HG03520 (cell line): Measurements from ENCODE around the gene NIT1.

ENCODE experiments used
- ATAC-seq: cut with Tn5 transposase; IDR thresholded peaks from one replicate; pipeline ENCODE4 v1.9.1; 2021; ENCODE audit warnings: mild to moderate bottlenecking, moderate library complexity; ENCODE audit not compliant: unreplicated experiment

NIT1 gene

DNA sequence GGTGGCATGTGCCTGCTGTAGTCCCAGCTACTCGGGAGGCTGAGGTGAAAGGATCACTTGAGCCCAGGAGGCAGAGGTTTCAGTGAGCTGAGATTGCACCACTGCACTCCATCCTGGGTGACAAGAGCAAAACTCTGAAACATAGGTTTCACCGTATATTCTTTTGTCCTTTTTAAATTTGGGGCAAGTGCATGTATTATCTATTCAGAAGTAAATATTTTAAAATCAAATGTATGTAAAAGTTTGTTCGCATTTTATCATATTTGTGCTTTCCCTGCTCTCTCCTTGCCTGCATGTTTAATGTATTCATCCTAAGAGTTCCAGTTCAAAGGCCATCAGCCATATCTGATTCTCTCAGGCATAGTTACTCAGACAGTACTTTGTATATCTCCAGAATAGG, 27.9 kb downstream of the NIT1 start:
- ATAC-seq = no peak

DNA sequence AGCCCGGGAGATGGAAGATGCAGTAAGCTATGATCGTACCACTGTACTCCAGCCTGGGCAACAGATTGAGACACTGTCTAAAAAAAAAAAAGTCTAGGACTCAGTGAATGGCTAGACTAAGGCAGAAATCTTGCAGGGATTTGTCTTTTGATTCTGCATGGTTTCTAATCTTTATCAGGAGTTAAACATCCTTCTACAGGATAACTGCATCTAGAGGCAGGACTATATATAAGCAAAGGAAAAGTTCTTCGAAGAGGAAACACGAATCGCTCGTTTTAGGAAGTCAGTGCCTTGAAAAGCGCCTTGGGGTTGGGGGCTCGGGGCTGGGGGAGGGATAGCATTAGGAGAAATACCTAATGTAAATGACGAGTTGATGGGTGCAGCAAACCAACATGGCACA, 35.3 kb downstream of the NIT1 start:
- ATAC-seq = no peak

DNA sequence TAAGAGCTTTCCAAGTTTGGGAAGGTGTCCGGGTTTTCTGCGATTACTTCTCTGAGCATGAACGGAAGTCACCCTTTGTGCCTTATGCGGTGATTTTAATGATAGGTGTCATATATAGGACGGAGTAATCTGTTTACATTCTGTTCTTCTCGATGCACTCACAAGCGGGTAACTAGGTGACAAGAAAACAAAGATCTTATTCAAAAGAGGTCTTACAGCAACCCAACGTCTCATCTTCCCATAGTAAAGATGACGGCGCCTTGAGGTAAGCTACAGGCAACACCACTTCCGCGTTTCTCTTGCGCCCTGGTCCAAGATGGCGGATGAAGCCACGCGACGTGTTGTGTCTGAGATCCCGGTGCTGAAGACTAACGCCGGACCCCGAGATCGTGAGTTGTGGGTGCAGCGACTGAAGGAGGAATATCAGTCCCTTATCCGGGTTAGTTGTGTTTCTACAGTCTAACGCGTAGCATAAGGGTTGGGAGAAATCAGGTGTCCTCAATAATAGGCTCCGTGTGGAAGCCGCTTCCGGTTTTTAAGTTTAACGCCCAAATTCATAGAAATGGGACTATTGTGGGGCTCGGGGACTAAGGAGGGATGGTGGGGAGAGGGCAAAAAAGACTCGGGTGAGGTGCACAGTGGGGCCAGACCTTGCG, 35.9 kb downstream of the NIT1 start, which contains the start of gene UFC1:
TSS of gene UFC1 (plus strand) at position 297 of the 656 bp plus-strand sequence. CDS start at position 317, 20 bp downstream.
- ATAC-seq = peak; percentile 78

DNA sequence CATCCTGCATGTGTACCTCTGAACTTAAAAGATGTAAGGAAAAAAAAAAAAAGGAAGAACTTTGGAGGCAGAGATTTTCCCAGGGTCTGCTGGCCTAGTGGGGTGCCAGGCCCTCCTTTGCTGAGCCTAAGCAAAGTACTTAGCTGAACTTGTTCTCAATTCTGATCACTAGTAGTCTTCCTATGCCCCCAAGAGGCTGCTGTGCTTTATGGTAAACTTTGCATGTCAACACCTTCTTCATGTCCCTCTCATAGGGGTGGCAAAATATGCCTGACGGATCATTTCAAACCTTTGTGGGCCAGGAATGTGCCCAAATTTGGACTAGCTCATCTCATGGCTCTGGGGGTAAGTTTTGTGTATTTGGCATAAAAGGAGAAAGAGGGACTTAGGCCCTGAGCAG, 40.0 kb downstream of the NIT1 start:
- no peak for ATAC-seq

DNA sequence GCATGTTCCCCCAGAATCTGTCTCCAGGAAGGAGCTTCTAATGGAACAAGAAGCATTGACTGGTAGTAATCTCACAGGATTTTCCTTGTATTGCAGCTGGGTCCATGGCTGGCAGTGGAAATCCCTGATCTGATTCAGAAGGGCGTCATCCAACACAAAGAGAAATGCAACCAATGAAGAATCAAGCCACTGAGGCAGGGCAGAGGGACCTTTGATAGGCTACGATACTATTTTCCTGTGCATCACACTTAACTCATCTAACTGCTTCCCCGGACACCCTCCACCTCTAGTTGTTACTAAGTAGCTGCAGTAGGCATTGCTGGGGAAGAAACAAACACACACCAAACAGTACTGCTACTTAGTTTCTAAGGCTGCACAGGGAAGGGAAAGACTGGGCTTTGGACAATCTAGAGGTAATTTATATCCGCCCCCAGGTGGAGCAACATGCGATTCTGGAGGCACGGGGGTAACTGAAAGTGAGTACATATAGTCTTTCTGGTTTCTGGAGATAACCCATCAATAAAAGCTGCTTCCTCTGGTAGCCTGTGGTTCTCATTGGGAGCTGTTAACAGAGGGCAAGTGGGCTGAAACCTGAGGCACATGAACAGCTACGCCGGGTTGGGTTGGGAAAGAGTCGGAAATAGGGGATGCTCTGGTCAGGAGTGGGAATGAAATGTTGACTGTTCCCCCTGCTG, 40.6 kb downstream of the NIT1 start:
- no peak for ATAC-seq

DNA sequence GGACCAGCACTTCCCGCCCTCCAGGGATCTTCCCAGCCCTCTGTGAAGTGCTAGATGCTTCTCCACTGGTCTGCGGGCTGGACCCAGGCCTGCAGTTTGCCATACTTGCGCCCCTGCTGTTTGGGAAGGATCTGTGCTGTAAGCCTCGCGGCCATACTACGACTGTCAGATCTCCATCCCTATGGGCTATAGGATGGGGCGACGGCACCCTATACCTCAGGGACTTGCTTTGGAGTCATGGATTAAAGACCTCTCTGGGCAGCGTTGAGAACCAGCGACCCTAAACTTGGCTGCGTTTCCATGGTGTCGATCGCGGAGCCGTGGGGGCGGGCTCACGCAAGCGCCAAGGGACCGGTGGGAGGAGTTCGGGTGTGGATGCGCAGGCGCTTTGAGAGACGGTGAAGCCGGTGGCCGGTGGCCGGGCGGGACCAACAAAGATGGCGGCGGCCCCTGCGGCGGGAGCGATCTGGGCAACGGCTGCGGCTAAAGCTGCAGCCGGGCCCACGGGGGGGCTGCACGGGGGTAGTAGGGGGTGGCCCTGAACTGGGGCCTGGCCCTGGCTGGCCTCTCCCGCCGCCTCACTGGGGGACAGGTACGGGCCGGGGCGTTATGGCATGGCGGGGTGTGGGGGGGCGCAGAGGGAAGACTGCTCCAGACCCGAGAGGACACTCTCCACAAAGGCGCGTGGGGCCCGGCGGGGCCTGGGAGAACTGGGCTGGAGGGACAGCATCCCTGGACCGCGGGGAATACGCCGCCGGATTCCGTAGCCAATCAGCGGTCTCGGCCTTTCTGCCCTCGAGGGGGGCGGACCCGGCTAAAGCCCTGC, 41.4 kb downstream of the NIT1 start, which contains the start of gene USP21:
TSS of gene USP21 (plus strand) at position 414 of the 826 bp plus-strand sequence. CDS start 1,141 bp downstream, outside the sequence.
- peak; percentile 72 for ATAC-seq

DNA sequence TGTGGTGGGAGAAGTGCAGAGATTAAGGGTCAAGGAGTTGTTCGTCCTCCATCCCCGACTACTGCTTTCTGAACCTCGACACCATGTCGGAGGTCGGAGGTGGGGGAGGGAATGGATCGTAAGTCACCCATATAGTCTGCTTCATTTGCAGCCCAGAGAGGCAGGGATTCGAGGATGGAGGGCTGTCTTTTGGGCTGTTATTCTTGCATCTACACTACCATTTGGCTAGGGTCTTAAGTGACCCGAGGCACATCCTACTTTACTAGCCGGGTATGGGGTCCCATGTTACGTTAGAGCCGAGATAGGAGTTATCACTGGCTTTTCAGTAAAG, 42.0 kb downstream of the NIT1 start:
- ATAC-seq = no peak

DNA sequence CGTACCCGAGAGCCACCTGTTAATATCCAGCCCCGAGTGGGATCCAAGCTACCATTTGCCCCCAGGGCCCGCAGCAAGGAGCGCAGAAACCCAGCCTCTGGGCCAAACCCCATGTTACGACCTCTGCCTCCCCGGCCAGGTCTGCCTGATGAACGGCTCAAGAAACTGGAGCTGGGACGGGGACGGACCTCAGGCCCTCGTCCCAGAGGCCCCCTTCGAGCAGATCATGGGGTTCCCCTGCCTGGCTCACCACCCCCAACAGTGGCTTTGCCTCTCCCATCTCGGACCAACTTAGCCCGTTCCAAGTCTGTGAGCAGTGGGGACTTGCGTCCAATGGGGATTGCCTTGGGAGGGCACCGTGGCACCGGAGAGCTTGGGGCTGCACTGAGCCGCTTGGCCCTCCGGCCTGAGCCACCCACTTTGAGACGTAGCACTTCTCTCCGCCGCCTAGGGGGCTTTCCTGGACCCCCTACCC, 42.8 kb downstream of the NIT1 start:
- ATAC-seq = no peak

DNA sequence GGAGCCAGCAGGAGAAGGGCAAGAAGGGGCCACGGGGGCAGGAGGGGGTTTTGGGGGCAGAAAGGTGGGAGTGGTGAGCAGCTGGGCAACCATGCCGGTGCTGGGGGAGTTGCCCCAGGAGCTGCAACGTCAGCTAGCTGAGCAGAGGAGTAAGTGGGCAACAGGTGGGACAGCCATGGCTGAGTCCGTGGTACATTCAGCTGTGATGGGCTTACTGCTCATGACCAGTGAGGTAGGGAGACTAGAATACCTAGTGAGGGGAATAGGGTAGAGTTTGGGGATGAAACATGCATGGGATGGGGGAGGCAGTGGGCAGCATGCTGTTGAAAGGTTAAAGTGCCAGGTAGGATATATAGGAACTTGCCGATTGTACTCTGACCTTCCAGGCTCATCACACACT, 43.7 kb downstream of the NIT1 start:
- no peak for ATAC-seq

DNA sequence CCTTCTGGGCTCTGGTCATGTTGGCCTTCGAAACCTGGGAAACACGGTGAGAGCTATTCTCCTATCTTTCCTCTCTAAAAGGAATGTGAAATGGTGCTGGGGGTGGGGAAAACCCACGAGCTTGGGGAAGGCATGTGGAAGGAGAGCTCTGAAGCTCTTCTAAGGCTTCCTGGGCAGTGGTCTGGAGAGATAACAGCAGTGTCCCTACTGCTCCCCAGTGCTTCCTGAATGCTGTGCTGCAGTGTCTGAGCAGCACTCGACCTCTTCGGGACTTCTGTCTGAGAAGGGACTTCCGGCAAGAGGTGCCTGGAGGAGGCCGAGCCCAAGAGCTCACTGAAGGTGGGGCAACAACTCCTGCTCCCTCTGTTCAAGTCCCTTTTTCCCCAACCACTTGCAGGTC, 44.1 kb downstream of the NIT1 start:
- no peak for ATAC-seq

DNA sequence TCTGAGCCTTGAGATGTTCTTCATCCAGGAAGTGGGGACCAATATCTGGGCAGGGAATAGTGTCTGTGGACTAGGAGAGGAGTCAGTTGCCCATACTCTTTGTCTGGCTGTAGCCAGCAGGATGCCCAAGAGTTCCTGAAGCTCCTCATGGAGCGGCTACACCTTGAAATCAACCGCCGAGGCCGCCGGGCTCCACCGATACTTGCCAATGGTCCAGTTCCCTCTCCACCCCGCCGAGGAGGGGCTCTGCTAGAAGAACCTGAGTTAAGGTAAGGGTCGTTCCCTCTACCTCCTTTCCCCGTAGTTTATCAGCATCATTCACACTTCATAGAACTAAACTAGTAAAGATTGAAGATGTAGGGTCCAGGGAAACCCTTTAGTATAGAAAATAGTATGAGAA, 44.9 kb downstream of the NIT1 start:
- ATAC-seq = no peak

DNA sequence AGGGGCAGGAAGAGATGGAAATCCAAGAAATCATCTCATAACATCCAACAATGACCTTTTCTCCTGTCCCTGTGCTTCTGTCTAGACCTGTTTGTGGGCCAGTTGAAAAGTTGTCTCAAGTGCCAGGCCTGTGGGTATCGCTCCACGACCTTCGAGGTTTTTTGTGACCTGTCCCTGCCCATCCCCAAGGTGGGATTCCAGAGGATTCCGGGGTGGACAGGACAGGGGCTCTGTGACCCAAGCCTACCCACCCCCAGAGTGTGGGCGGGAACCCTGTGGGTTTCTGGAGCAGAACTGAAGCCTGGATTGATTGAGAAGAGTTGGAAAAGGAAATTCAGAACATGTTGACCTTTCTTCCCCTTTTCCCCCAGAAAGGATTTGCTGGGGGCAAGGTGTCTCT, 45.9 kb downstream of the NIT1 start:
- ATAC-seq = no peak

DNA sequence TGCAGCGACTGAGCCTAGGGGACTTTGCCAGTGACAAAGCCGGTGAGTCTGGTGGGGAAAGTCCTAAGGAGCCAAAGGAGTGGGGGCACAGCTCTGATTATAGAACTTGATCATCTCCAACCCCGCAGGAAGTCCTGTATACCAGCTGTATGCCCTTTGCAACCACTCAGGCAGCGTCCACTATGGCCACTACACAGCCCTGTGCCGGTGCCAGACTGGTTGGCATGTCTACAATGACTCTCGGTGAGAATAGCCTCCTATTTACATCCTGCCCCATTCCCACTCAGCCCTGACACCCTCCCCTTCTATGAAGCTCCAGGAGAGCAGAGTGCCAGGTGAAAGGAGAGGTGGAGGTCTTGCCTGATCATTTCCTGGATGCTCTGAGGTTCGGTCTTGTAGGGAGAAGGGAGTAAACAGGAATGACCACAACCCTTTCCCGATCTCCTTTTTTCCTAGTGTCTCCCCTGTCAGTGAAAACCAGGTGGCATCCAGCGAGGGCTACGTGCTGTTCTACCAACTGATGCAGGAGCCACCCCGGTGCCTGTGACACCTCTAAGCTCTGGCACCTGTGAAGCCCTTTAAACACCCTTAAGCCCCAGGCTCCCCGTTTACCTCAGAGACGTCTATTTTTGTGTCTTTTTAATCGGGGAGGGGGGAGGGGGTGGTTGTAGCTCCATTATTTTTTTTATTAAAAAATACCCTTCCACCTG, 47.2 kb downstream of the NIT1 start:
- no peak for ATAC-seq

DNA sequence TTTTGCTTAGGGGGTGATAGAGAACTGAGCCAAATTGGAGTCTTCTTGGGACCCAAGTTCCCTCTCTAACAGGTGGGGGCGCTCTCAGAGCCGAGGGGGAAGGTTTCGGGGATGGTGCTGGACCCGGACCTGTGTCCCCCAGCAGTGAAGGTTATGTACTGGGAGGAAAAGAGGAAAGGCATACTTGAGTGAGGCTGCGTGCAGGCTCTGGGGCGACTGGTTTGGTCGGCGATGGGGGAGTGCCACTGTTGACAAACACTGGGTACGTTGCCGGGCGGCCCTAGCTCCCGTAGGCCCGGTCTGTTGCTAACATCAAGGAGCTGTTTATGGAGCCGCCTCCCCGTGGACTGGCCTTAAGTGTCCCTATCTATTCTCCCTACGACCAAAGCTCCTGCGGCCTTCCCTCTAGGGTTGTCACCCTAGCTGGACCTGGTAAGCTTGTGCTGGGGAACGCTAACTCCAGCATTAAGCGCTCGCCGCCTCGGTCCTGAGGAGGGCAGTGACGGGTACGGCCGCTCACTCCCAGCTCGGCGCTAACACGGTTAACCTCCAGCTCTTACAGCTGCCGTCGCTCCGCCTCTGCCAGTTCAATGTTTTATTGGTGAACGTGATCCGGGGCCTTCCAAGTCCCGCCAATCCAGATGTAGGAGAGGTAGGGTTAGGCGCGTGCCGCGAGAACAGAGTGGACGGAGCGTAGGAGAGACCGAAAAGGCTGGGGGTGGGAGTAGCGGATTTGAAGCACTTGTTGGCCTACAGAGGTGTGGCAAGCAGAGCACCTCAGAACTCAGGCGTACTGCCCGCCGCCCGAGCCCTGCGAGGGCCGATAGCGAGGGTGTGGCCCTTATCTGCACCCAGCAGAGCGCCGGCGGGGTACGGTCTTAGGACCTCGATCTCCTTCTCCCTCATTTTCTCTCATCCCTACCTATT, 48.1 kb downstream of the NIT1 start, which contains the start of gene PPOX:
TSS of gene PPOX (plus strand) at position 685 of the 927 bp plus-strand sequence. CDS start 422 bp downstream, outside the sequence.
- peak; percentile 87 for ATAC-seq

DNA sequence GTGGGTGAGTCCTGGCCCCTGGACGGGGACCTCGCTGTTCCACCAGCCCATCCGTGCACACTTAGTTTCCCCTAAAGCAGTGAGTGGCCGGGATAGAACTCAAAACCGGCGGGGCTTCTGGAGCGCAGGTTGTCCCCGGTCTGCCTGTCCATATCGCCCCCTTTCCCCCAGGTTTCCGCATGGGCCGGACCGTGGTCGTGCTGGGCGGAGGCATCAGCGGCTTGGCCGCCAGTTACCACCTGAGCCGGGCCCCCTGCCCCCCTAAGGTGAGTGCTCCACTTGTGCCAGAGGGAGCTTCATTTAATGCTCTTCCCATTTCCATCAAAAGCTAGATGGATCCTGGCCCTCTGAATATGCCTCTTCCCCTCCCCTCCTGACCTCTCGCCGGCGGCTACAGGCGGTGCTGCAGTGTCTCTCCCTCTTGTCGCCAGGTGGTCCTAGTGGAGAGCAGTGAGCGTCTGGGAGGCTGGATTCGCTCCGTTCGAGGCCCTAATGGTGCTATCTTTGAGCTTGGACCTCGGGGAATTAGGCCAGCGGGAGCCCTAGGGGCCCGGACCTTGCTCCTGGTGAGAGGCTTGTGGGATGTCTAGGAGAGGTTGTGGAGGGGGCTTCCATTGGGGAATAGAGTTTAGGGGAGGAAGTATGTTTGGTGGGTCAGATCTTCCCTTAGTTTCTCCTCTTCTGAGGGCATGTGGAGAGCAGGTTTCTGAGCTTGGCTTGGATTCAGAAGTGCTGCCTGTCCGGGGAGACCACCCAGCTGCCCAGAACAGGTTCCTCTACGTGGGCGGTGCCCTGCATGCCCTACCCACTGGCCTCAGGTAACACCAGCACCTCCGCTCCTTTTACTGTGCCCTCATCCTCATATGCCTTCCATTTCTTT, 49.0 kb downstream of the NIT1 start:
- ATAC-seq = no peak

DNA sequence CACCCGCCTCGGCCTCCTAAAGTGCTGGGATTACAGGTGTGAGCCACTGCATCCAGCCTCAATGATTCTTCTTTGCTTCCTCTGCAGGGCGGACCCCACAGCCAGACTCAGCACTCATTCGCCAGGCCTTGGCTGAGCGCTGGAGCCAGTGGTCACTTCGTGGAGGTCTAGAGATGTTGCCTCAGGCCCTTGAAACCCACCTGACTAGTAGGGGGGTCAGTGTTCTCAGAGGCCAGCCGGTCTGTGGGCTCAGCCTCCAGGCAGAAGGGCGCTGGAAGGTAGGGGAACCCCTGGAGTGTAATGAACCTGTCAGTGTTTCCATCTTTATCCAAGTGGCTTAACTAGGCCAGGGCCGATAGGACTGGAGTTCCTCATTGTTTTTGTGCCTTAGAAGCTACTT, 51.0 kb downstream of the NIT1 start:
- no peak for ATAC-seq
